SU-DHL-6 (cell line): ENCODE results near the gene RBM3.

Experiments
- CTCF ChIP-seq: fragments of 200-600 bp; sonication (generic); IDR thresholded peaks from one replicate; pipeline ENCODE4 v1.5.1; 2017; ENCODE audit warnings: antibody characterized with exemption, mild to moderate bottlenecking, low read length, moderate library complexity; ENCODE audit not compliant: insufficient read depth, poor library complexity, severe bottlenecking
- EZH2phosphoT487 ChIP-seq: fragments of 200-600 bp; sonication (generic), shearing (Covaris generic); conservative IDR thresholded peaks from 2 replicates; pipeline ENCODE4 v1.6.1; 2018; ENCODE audit warnings: mild to moderate bottlenecking, antibody characterized with exemption, low read length, moderate library complexity, mixed read lengths

- TF ChIP-seq CTCF: no peak
- no peak for TF ChIP-seq EZH2phosphoT487
These were observed 4.3 kb upstream of the RBM3 start for GRCh38 chrX:48569958-48570357.
